Astrocyte of the cerebellum (primary cell): ENCODE measurements around the gene KCMF1.

Experiments used
- DNase-seq: peaks from one replicate; pipeline ENCODE4 v3.0.0-alpha.2; 2011; ENCODE audit warnings: low read depth
- H3K4me3 ChIP-seq: 2 replicates; pipeline ENCODE4 v1.5.1; 2011; ENCODE audit warnings: mild to moderate bottlenecking, low read depth, low read length, moderate library complexity
- CTCF ChIP-seq: IDR thresholded peaks from 2 replicates; pipeline ENCODE4 v1.5.1; 2012; ENCODE audit warnings: low read length, low read depth, moderate library complexity, mild to moderate bottlenecking; ENCODE audit errors: missing control alignments
- in situ Hi-C: cut with HindIII; loops from 2 replicates; pipeline ENCODE4 v1.10.0; 2017; ENCODE audit warnings: low sequenced_read_pairs

Gene KCMF1

GRCh38 chr2:84931384-84931821 is 39.6 kb upstream of the KCMF1 start:
- TF ChIP-seq CTCF = no peak
- no peak for DNase-seq
- H3K4me3 ChIP-seq = no peak overlapping the region
- in situ Hi-C loops = no loop called here

GRCh38 chr2:84938194-84938879 is 32.6 kb upstream of the KCMF1 start:
- DNase-seq = no peak
- TF ChIP-seq CTCF = no peak
- in situ Hi-C loops = no loop called here

GRCh38 chr2:84939426-84940087 is 31.4 kb upstream of the KCMF1 start:
- in situ Hi-C loops = no loop called here
- H3K4me3 ChIP-seq = no peak overlapping the region
- no peak for DNase-seq
- TF ChIP-seq CTCF = no peak

More at GRCh38 chr2:84938194-84938879, 32.6 kb upstream of the KCMF1 start:
- H3K4me3 ChIP-seq = no peak overlapping the region

- no peak for DNase-seq
- in situ Hi-C loops = no loop called here
- no peak overlapping the region for H3K4me3 ChIP-seq
- TF ChIP-seq CTCF = no peak
These were observed 30.9 kb upstream of the KCMF1 start for GRCh38 chr2:84940088-84940470.

- TF ChIP-seq CTCF = no peak
- no peak for DNase-seq
- in situ Hi-C loops = no loop called here
- H3K4me3 ChIP-seq = no peak overlapping the region
These were observed 30.0 kb upstream of the KCMF1 start for GRCh38 chr2:84940831-84941412.

GRCh38 chr2:84942166-84942565 is 28.8 kb upstream of the KCMF1 start:
- TF ChIP-seq CTCF = no peak
- DNase-seq = no peak
- H3K4me3 ChIP-seq = no peak overlapping the region
- in situ Hi-C loops = no loop called here
